SH-SY5Y (cell line): ENCODE data around the gene MRPS11.

Experiments
- GATA2 ChIP-seq: IDR thresholded peaks from 2 replicates; pipeline ENCODE4 v1.6.1; 2011; ENCODE audit warnings: mild to moderate bottlenecking, low read depth, low read length
- GATA3 ChIP-seq: IDR thresholded peaks from 2 replicates; pipeline ENCODE4 v1.6.1; 2011; ENCODE audit warnings: low read depth, mild to moderate bottlenecking, low read length, moderate library complexity

- TF ChIP-seq GATA2 (no peak), GATA3 (no peak)
Measured at GRCh38 chr15:88513195-88513594, 45.7 kb downstream of the MRPS11 start.
